DND-41 (cell line): Measurements from ENCODE around the gene SGSH.

Experiments
- ATAC-seq: fragments of 200-7000 bp; cut with Tn5 transposase; 3 replicates; pipeline ENCODE4 v1.9.1; 2021; ENCODE audit warnings: low read depth; ENCODE audit not compliant: insufficient read depth
- DNase-seq: peaks from one replicate; pipeline ENCODE4 v3.0.0-alpha.2; 2020
- H2AFZ ChIP-seq: 2 replicates; pipeline ENCODE4 v1.6.0; 2012; ENCODE audit warnings: low read depth, low read length
- H3K27ac ChIP-seq: 2 replicates; pipeline ENCODE4 v1.5.1; 2012; ENCODE audit warnings: low read length, inconsistent platforms
- H3K27me3 ChIP-seq: fragments of 200-600 bp; sonication (generic); 2 replicates; pipeline ENCODE4 v1.6.0; 2012; ENCODE audit warnings: low read length, mild to moderate bottlenecking, inconsistent platforms; ENCODE audit not compliant: insufficient read depth, poor library complexity
- H3K36me3 ChIP-seq: 2 replicates; pipeline ENCODE4 v1.5.1; 2012; ENCODE audit warnings: low read length, inconsistent platforms; ENCODE audit not compliant: insufficient read depth
- H3K4me1 ChIP-seq: 2 replicates; pipeline ENCODE4 v1.5.1; 2012; ENCODE audit warnings: mild to moderate bottlenecking, low read length; ENCODE audit not compliant: insufficient read depth
- H3K4me2 ChIP-seq: 2 replicates; pipeline ENCODE4 v1.6.0; 2012; ENCODE audit warnings: mild to moderate bottlenecking, moderate library complexity, low read length, inconsistent platforms; ENCODE audit not compliant: insufficient read depth
- H3K4me3 ChIP-seq, 2 experiments: fragments of 200-600 bp in 1 of 2; shearing (Covaris generic) in 1 of 2; 2 replicates each; pipeline ENCODE4 v1.5.1; 2012 to 2016; ENCODE audit warnings: inconsistent platforms in 2 of 2, low read length in 2 of 2, mild to moderate bottlenecking in 2 of 2, low read depth in 1 of 2, moderate library complexity in 1 of 2
- H3K79me2 ChIP-seq: 2 replicates; pipeline ENCODE4 v1.6.0; 2012; ENCODE audit warnings: low read length, inconsistent platforms; ENCODE audit not compliant: insufficient read depth
- H3K9ac ChIP-seq: 2 replicates; pipeline ENCODE4 v1.6.0; 2012; ENCODE audit warnings: low read depth, mild to moderate bottlenecking, inconsistent platforms, low read length, moderate library complexity
- H3K9me3 ChIP-seq: 2 replicates; pipeline ENCODE4 v1.5.1; 2012; ENCODE audit warnings: low read length, moderate library complexity, mild to moderate bottlenecking, inconsistent platforms; ENCODE audit not compliant: insufficient read depth, severe bottlenecking
- H4K20me1 ChIP-seq: 2 replicates; pipeline ENCODE4 v1.6.0; 2012; ENCODE audit warnings: low read length; ENCODE audit not compliant: insufficient read depth
- CTCF ChIP-seq: IDR thresholded peaks from 2 replicates; pipeline ENCODE4 v1.5.1; 2012; ENCODE audit warnings: borderline replicate concordance, low read length, moderate library complexity, mild to moderate bottlenecking; ENCODE audit not compliant: poor library complexity, severe bottlenecking; ENCODE audit errors: extremely low read depth
- EZH2 ChIP-seq: IDR thresholded peaks from 3 replicates; pipeline ENCODE4 v1.6.1; 2012; ENCODE audit warnings: borderline replicate concordance, low read depth, mild to moderate bottlenecking, moderate library complexity, low read length, inconsistent platforms; ENCODE audit not compliant: severe bottlenecking

The SGSH gene

DNA sequence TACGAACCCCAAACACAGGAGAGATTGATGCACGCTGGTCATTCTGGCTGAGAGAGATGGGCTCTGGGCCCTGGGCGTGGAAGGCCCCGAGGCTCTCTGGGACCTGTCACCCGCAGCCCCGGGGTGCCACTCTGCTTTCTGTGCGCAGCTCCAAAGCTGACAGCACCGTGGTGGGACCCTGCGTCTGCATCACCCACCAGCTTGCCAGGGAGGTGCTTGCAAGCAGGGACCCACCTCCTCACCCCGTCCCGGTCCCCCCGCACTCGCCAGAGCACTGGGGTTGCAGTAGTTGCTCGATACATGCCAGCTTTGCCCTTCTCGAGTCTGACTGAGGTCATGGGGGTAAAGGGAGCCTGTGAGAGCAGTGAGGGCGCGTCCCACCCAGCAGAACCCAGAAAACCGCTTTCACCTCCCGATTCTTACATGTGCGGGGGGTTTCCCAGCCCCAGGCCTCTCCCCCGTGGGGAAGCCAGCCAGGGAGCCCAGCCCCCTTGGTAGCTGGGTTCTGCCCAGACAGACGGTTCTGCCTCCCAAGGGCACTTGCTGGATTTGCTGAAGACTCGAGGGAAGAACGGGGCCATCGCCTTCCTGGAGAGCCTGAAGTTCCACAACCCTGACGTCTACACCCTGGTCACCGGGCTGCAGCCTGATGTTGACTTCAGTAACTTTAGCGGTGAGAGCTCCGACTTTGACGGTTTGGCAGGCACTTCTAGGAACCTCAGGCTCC is 37.9 kb downstream of the SGSH start:
- H3K27ac ChIP-seq: no peak overlapping the region
- no peak overlapping the region for H3K4me3 ChIP-seq
- TF ChIP-seq EZH2 (no peak), CTCF (no peak)
- peaks cover 9% of the 10 kb centered on the region for H3K27me3 ChIP-seq
- no peaks in the 10 kb centered on the region for H3K9me3 ChIP-seq
- no peak overlapping the region for H3K9ac ChIP-seq
- no peaks in the 10 kb centered on the region for H3K79me2 ChIP-seq
- no peak for DNase-seq
- ATAC-seq: no peak
- no peak overlapping the region for H3K4me2 ChIP-seq
- no peaks in the 10 kb centered on the region for H3K36me3 ChIP-seq
- no peaks in the 10 kb centered on the region for H3K4me1 ChIP-seq
- peaks cover 3% of the 10 kb centered on the region; the same call in 1 of the 2 replicates for H4K20me1 ChIP-seq
- H2AFZ ChIP-seq: no peak overlapping the region

GRCh38 chr17:80181431-80181830 is 38.7 kb downstream of the SGSH start:
- Histone ChIP-seq H3K79me2 (no peaks in the 10 kb centered on the region), H4K20me1 (no peaks in the 10 kb centered on the region), H3K9me3 (no peaks in the 10 kb centered on the region), H3K4me3 (no peak overlapping the region), H3K4me1 (no peaks in the 10 kb centered on the region), H3K27ac (no peak overlapping the region), H3K36me3 (no peaks in the 10 kb centered on the region), H2AFZ (no peak overlapping the region), H3K9ac (no peak overlapping the region), H3K27me3 (peaks cover 9% of the 10 kb centered on the region), H3K4me2 (no peak overlapping the region)
- DNase-seq (no peak), ATAC-seq (no peak)
- TF ChIP-seq CTCF: no peak
- no peak for TF ChIP-seq EZH2

DNA sequence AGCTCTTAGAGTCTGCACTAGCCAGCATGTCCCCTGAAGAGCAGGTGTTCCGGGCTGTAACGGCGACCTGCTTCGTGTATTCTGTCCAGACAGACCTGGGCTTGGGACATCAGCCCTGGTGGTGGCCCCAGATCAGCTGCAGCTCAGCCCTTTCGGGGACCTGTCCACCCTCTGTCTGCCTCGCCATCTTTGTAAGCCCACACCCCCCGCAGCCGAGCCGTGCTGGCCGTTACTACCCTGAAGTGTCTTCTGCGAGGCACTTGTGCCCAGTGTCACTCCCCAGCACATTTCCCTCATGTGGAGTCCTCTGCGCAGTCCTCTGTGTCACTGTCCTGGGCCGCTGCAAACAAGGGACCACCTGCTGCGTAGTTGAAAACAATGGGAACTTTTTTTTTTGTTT is 39.9 kb downstream of the SGSH start:
- H3K4me3 ChIP-seq: no peak overlapping the region
- no peak for TF ChIP-seq EZH2
- TF ChIP-seq CTCF: no peak
- peaks cover 9% of the 10 kb centered on the region for H3K27me3 ChIP-seq
- no peaks in the 10 kb centered on the region for H4K20me1 ChIP-seq
- H3K79me2 ChIP-seq: no peaks in the 10 kb centered on the region
- no peak for DNase-seq
- no peaks in the 10 kb centered on the region for H3K9me3 ChIP-seq
- H3K36me3 ChIP-seq: no peaks in the 10 kb centered on the region
- no peak overlapping the region for H3K4me2 ChIP-seq
- no peaks in the 10 kb centered on the region for H3K4me1 ChIP-seq
- H2AFZ ChIP-seq: no peak overlapping the region
- no peak for ATAC-seq
- H3K9ac ChIP-seq: no peak overlapping the region
- H3K27ac ChIP-seq: no peak overlapping the region
